Mesendoderm (in vitro differentiated cells): ENCODE data around the gene ACRBP.

Experiments
- DNase-seq: peaks from one replicate; pipeline ENCODE4 v3.0.0; 2013
- H2AK5ac ChIP-seq: 2 replicates; pipeline ENCODE4 v1.6.1; 2013; ENCODE audit warnings: low read length, inconsistent platforms
- H2BK120ac ChIP-seq: 2 replicates; pipeline ENCODE4 v1.6.1; 2013; ENCODE audit warnings: low read depth, mild to moderate bottlenecking, low read length, moderate library complexity, mixed read lengths
- H2BK15ac ChIP-seq: replicated peaks from 2 replicates; pipeline ENCODE4 v1.6.1; 2013; ENCODE audit warnings: low read depth, mild to moderate bottlenecking, moderate library complexity
- H2BK5ac ChIP-seq: 2 replicates; pipeline ENCODE4 v1.6.1; 2013; ENCODE audit warnings: low read length, inconsistent platforms
- H3K18ac ChIP-seq: 2 replicates; pipeline ENCODE4 v1.6.1; 2013; ENCODE audit warnings: mild to moderate bottlenecking, low read length, mixed read lengths
- H3K23ac ChIP-seq: one replicate; pipeline ENCODE4 v1.6.1; 2013; ENCODE audit warnings: low read length
- H3K27ac ChIP-seq: 2 replicates; pipeline ENCODE4 v1.5.1; 2013; ENCODE audit warnings: low read depth, mild to moderate bottlenecking, inconsistent platforms, low read length, moderate library complexity
- H3K27me3 ChIP-seq: 2 replicates; pipeline ENCODE4 v1.6.1; 2013; ENCODE audit warnings: low read length, control low read depth, mild to moderate bottlenecking, inconsistent platforms; ENCODE audit not compliant: insufficient read depth, poor library complexity
- H3K36me3 ChIP-seq: 2 replicates; pipeline ENCODE4 v1.6.1; 2013; ENCODE audit warnings: low read length, inconsistent platforms; ENCODE audit not compliant: control insufficient read depth, insufficient read depth
- H3K4ac ChIP-seq: one replicate; pipeline ENCODE4 v1.6.1; 2013; ENCODE audit warnings: low read depth, mild to moderate bottlenecking, low read length, moderate library complexity
- H3K4me1 ChIP-seq: 2 replicates; pipeline ENCODE4 v1.6.1; 2013; ENCODE audit warnings: low read depth, low read length, inconsistent platforms; ENCODE audit not compliant: control insufficient read depth
- H3K4me2 ChIP-seq: 2 replicates; pipeline ENCODE4 v1.6.1; 2013; ENCODE audit warnings: low read length
- H3K4me3 ChIP-seq: 2 replicates; pipeline ENCODE4 v1.5.1; 2013; ENCODE audit warnings: mild to moderate bottlenecking, low read length
- H3K56ac ChIP-seq: one replicate; pipeline ENCODE4 v1.6.1; 2013; ENCODE audit warnings: low read length
- H3K79me1 ChIP-seq: 2 replicates; pipeline ENCODE4 v1.6.1; 2013; ENCODE audit warnings: low read length, inconsistent platforms
- H3K79me2 ChIP-seq: 2 replicates; pipeline ENCODE4 v1.6.1; 2013; ENCODE audit warnings: mild to moderate bottlenecking, low read length; ENCODE audit not compliant: control insufficient read depth, insufficient read depth
- H3K9ac ChIP-seq: 2 replicates; pipeline ENCODE4 v1.6.1; 2013; ENCODE audit warnings: low read length, inconsistent platforms
- H4K5ac ChIP-seq: one replicate; pipeline ENCODE4 v1.6.1; 2013; ENCODE audit warnings: low read length
- H4K8ac ChIP-seq: one replicate; pipeline ENCODE4 v1.6.1; 2013; ENCODE audit warnings: low read depth, mild to moderate bottlenecking, control low read depth, low read length, moderate library complexity
- WGBS: extraction: QIAGEN DNeasy Blood & Tissue Kit; methylation state at CpG from one replicate; pipeline ENCODE4 v1.1.7; 2013; ENCODE audit warnings: low lambda C conversion rate, missing lambda C conversion rate; ENCODE audit not compliant: insufficient coverage; ENCODE audit errors: extremely low coverage; 5-methylcytosine and 5-hydroxymethylcytosine counted together

ACRBP gene

DNA sequence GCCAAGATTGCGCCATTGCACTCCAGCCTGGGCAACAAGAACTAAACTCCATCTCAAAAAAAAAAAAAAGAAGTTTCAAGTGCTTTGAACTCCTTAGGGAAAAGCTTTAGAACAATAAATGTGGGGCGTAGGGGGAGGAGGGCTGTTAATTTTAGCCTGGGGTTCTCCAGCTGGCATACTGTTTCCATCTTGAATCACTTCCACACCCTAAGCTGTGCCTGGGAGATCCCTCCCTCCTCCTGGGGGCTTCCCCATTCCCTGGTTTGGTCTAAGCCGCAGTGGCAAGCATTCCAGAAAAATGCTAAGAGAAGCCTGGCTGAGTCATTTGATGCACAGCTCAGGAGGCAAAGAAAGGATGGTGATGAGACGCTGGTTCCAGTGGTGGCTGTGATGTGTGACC lies 44.2 kb upstream of the ACRBP start:
- DNase-seq = no peak
- WGBS = no CpG with 5 or more reads among the region's 4 CpGs
- no peaks in the 10 kb centered on the region for H3K36me3 ChIP-seq

DNA sequence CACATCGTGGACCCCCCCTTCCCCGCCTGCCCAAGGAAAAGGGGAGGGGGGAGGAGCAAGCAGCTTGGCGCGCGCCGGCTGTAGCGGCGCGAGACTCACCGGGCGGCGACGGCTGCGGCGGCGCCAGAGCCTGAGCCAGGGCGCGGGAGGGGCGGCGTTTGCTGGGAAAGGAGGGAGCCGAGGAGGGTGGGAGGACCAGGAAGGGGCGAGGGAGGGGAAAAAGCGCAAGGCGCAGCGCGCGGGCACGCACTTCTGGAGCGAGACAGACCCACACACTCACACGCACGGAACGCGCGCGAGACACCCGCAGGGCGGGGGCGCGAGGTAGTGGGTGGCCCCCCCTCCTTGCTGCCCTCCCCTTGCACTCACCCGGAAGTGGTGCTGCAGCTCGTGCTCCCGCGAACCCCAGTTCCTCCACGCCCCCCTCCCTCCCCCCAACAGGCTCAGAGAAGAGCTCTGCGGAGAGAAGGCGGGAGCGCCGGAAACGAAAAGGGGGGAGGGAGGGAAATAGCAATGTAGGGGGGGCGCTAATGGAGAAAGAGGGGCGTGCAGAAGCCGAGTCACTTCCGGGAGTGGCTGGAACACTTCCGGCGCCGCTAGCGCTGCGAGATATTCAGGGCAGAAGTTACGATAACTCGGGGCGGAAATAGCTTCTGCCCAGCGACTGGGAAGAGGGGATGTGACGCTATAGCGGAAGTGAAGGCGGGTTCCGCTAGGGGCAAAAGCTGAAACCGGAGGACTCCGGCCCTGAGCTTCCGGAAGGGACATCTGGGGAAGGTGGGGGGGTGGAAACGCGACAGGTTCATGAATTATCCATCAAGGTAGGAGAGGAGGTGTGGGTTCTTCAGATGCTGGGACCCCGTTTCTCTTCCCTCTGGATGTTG lies 42.0 kb upstream of the ACRBP start, which contains the start of gene ZNF384:
TSS of gene ZNF384 (minus strand) at position 377 of the 884 bp plus-strand sequence. CDS start 9,855 bp downstream, outside the sequence.
- WGBS = no CpG with 5 or more reads among the region's 72 CpGs

More for the DNA sequence above, 44.2 kb upstream of the ACRBP start:
- Histone ChIP-seq H4K8ac (no peak overlapping the region), H3K4me2 (no peak overlapping the region), H3K79me1 (peaks cover 7% of the 10 kb centered on the region), H3K9ac (no peak overlapping the region), H3K23ac (no peak overlapping the region), H2AK5ac (no peak overlapping the region), H4K5ac (no peak overlapping the region), H2BK5ac (no peak overlapping the region), H3K27ac (no peak overlapping the region), H3K4ac (no peak overlapping the region), H3K56ac (no peak overlapping the region), H3K27me3 (no peaks in the 10 kb centered on the region), H3K79me2 (peaks cover 22% of the 10 kb centered on the region), H3K18ac (no peak overlapping the region), H3K4me3 (no peak overlapping the region), H2BK120ac (no peak overlapping the region), H2BK15ac (no peak overlapping the region), H3K4me1 (peaks cover 2% of the 10 kb centered on the region)

GRCh38 chr12:6688543-6688998 lies 41.3 kb upstream of the ACRBP start:
- Histone ChIP-seq H4K5ac (no peak overlapping the region), H3K56ac (peak overlapping the region; percentile 100), H2BK5ac (peak overlapping the region; percentile 89), H2BK120ac (no peak overlapping the region), H2BK15ac (no peak overlapping the region), H3K79me1 (peaks cover 7% of the 10 kb centered on the region), H3K4me2 (peak overlapping the region; percentile 88), H3K79me2 (peaks cover 42% of the 10 kb centered on the region), H3K4me3 (peak overlapping the region; percentile 90), H3K4me1 (peaks cover 2% of the 10 kb centered on the region), H2AK5ac (peak overlapping the region; percentile 79), H3K36me3 (no peaks in the 10 kb centered on the region), H3K23ac (peak overlapping the region; percentile 29), H3K4ac (peak overlapping the region; percentile 49), H3K9ac (peak overlapping the region; percentile 99), H3K18ac (no peak overlapping the region), H3K27me3 (no peaks in the 10 kb centered on the region), H3K27ac (peak overlapping the region; percentile 97), H4K8ac (no peak overlapping the region)
- no peak for DNase-seq
- no CpG with 5 or more reads among the region's 13 CpGs for WGBS

More for the DNA sequence above, 42.0 kb upstream of the ACRBP start, which contains the start of gene ZNF384:
- Histone ChIP-seq H3K23ac (peak within 1 kb of the TSS; percentile 29), H2BK15ac (no peak within 1 kb of the TSS), H4K5ac (peak within 1 kb of the TSS; percentile 5), H3K9ac (peak within 1 kb of the TSS; percentile 99), H3K36me3 (no peaks in the 10 kb centered on the region), H3K27ac (peak within 1 kb of the TSS; percentile 97), H3K79me1 (peaks cover 7% of the 10 kb centered on the region), H2BK120ac (peak within 1 kb of the TSS; percentile 33), H3K18ac (peak within 1 kb of the TSS; percentile 92), H2AK5ac (peak within 1 kb of the TSS; percentile 79), H2BK5ac (peak within 1 kb of the TSS; percentile 95), H3K79me2 (peaks cover 37% of the 10 kb centered on the region), H3K4me3 (peak within 1 kb of the TSS; percentile 90), H3K27me3 (no peaks in the 10 kb centered on the region), H3K4me2 (peak within 1 kb of the TSS; percentile 88), H4K8ac (peak within 1 kb of the TSS; percentile 83), H3K4me1 (peaks cover 2% of the 10 kb centered on the region), H3K4ac (peak within 1 kb of the TSS; percentile 84), H3K56ac (peak within 1 kb of the TSS; percentile 100)
- DNase-seq = peak; percentile 100

DNA sequence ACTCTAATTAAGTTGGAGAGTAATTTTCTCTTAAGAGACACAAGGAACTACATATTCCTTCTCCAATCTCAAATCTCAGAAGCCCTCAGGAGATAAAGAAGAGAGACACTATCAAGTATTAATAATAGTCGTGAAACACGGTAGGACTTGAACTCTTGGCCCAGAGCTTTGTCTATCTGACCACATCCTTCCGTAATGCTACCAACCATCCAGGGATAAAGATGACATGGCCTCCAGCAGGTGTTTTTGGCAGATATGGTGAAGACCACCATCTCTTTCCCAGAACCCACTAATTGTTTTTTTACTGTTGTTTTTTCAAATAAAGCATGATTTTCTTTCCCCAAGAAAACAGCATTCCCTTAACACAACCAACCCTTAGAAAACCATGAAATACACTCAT lies 38.6 kb upstream of the ACRBP start:
- Histone ChIP-seq H3K56ac (no peak overlapping the region), H3K4ac (no peak overlapping the region), H3K4me3 (no peak overlapping the region), H2BK120ac (no peak overlapping the region), H3K36me3 (no peaks in the 10 kb centered on the region), H3K9ac (no peak overlapping the region), H3K79me1 (peaks cover 11% of the 10 kb centered on the region), H3K18ac (no peak overlapping the region), H2AK5ac (no peak overlapping the region), H4K5ac (no peak overlapping the region), H2BK15ac (no peak overlapping the region), H3K27ac (no peak overlapping the region), H3K27me3 (no peaks in the 10 kb centered on the region), H3K79me2 (peaks cover 61% of the 10 kb centered on the region), H3K4me1 (peaks cover 2% of the 10 kb centered on the region), H4K8ac (no peak overlapping the region), H3K4me2 (no peak overlapping the region), H2BK5ac (no peak overlapping the region), H3K23ac (no peak overlapping the region)
- WGBS = no CpG with 5 or more reads among the region's 3 CpGs
- no peak for DNase-seq

DNA sequence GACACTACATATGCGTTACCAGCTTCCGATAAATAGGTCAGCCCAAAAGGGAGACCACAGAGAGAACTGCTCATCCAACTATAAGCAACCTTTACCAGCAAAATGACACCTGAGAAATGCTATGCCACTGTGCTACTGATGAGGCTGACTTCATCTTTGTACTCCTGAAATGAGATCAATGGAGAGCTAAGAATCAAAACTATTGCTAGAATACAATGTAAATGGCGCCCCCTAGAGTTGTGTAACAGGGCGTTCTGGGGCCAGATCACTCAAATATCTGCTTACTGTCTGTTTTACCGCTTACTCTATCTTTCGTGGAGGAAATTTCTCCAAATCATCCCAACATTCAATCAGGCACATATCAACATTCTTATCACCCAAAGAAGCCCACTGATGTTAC lies 37.4 kb upstream of the ACRBP start:
- no peak overlapping the region for H3K27ac ChIP-seq
- no peak overlapping the region for H2BK5ac ChIP-seq
- H3K23ac ChIP-seq = no peak overlapping the region
- H3K9ac ChIP-seq = no peak overlapping the region
- no peak overlapping the region for H3K18ac ChIP-seq
- H3K4me1 ChIP-seq = no peaks in the 10 kb centered on the region
- no peak overlapping the region for H3K4me2 ChIP-seq
- no peak overlapping the region for H3K4ac ChIP-seq
- peak; percentile 56 for DNase-seq
- H3K27me3 ChIP-seq = no peaks in the 10 kb centered on the region
- H4K5ac ChIP-seq = no peak overlapping the region
- no peak overlapping the region for H2AK5ac ChIP-seq
- H3K56ac ChIP-seq = no peak overlapping the region
- WGBS = no CpG with 5 or more reads among the region's 6 CpGs
- no peak overlapping the region for H3K4me3 ChIP-seq
- no peaks in the 10 kb centered on the region for H3K36me3 ChIP-seq
- peaks cover 63% of the 10 kb centered on the region for H3K79me2 ChIP-seq
- no peak overlapping the region for H2BK15ac ChIP-seq
- H3K79me1 ChIP-seq = peaks cover 13% of the 10 kb centered on the region
- H4K8ac ChIP-seq = no peak overlapping the region
- H2BK120ac ChIP-seq = no peak overlapping the region
